ENCODE measurements around the gene C6orf47.

C6orf47 gene

DNA sequence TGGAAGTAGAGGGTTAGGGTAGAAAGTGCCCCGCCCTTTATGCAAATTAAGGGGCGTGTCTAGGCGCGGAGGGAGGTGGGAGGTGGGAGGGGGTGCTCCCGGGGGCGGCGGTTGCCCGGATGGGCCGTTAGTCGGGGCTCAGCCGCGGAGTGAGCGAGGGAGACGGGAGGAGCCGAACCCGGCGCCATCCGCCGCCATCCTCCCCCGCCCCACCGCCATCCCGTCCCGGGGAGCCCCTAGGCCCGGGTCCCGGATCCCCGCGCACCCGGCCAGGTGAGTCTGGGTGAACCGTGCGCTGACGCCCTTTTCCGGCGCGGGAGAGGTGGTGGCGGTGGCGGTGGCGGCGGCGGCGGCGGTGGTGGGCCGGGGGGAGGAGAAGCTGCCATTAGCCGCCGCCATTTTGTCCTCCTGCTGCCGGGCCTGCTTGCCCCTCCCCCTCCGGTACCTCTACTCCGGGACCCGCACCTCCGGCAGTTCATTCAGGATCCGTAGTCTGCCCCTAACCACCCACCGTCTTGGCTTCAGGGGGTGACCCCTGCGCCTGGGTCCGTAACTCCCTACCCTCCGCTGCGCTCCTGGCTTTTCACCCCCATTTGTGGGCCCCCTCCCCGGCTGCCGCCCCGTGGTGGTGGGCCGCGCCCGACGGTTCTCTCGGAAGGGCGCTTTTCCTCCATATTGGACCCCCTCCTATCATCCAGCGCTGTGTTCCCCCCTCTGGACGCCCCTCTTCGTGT lies 39.8 kb downstream of the C6orf47 start, which contains the start of gene PRRC2A:
TSS of gene PRRC2A (plus strand) at position 130 of the 734 bp plus-strand sequence. CDS start 2,075 bp downstream, outside the sequence.
- Histone ChIP-seq H3K4me3 (ENCODE audit: low read depth, low read length) (peak within 1 kb of the TSS; percentile 92), H3K23ac (ENCODE audit: low read length) (no peak within 1 kb of the TSS), H3K4me1 (ENCODE audit: control insufficient read depth in 1 of 2, insufficient read depth in 2 of 2, low read length in 2 of 2) (peaks cover 4 to 7% of the 10 kb centered on the region in 2 experiments), H2AFZ (ENCODE audit: insufficient read depth, low read length, poor library complexity) (peak within 1 kb of the TSS; percentile 75), H3K9ac (ENCODE audit: low read length) (peak within 1 kb of the TSS; percentile 99), H3K18ac (ENCODE audit: low read length) (peak within 1 kb of the TSS; percentile 58), H3K14ac (ENCODE audit: low read length) (peak within 1 kb of the TSS; percentile 73), H3K4me2 (ENCODE audit: low read length) (peak within 1 kb of the TSS; percentile 97), H3K27me3 (ENCODE audit: insufficient read depth, low read length) (no peaks in the 10 kb centered on the region), H3K79me2 (ENCODE audit: control insufficient read depth, insufficient read depth, low read length, poor library complexity) (peaks cover 17% of the 10 kb centered on the region), H2BK12ac (ENCODE audit: low read length) (peak within 1 kb of the TSS; percentile 33), H2BK5ac (ENCODE audit: low read depth, low read length, poor library complexity) (peak within 1 kb of the TSS; percentile 81), H3K4ac (ENCODE audit: low read depth, low read length) (peak within 1 kb of the TSS; percentile 75), H4K12ac (ENCODE audit: low read depth, low read length) (peak within 1 kb of the TSS; percentile 81), H3K9me3 (ENCODE audit: insufficient read depth, low read depth, low read length) (no peaks in the 10 kb centered on the region), H4K8ac (ENCODE audit: low read depth, low read length) (peak within 1 kb of the TSS; percentile 92), H3K27ac (ENCODE audit: low read depth, low read length) (peak within 1 kb of the TSS; percentile 92), H2BK120ac (ENCODE audit: insufficient read depth, low read length, poor library complexity) (peak within 1 kb of the TSS; percentile 67), H3K36me3 (ENCODE audit: control insufficient read depth in 1 of 2, insufficient read depth in 2 of 2, low read length in 2 of 2) (peaks cover 27% of the 10 kb centered on the region in 2 experiments), H4K91ac (ENCODE audit: low read depth, low read length) (peak within 1 kb of the TSS; percentile 87), H2AK5ac (ENCODE audit: low read length) (peak within 1 kb of the TSS; percentile 26), H3K79me1 (ENCODE audit: low read length) (peaks cover 7% of the 10 kb centered on the region)
- peak; percentile 47 to 65 for DNase-seq
- WGBS (ENCODE audit: extremely low coverage, insufficient coverage, insufficient read length), result no CpG with 5 or more reads among the region's 67 CpGs

DNA sequence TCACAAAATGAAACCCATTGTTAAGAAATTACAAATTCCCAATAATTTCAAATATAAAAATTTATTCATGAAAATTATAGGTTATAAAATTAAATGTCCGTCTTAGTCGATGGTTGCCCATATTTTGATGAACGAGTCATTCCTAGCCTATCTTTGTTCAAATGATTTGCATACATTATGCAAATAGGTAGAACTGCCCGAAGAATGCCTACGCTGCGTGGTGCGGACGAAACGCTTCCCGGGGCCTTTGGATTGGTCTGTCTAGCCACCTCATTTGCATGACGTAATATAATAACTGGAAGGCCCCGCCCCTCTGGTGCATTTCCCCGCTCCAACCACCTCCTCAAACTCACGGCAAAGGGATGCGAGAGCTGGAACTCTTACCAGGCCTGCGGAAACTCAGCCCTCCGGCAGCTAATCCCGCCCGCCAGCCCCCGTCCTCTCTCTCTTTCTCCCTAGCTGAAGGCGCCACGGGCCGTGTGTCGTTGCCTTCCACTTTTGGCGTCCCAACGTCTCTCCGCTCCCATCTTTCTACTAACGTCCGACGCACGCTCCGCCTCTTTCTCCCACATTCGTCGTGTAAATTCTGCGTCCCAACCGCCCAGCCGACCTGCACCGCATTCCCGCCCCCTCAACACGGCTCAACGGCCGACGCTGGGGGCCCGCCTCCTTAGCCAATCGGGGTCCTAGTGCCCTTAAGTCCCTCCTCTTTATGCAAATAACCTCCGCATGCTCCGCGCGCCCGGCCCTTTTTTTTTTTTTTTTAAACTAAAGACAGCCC lies 40.6 kb downstream of the C6orf47 start:
- Histone ChIP-seq H4K12ac (ENCODE audit: low read depth, low read length) (peak overlapping the region; percentile 81), H3K79me2 (ENCODE audit: control insufficient read depth, insufficient read depth, low read length, poor library complexity) (peaks cover 17% of the 10 kb centered on the region), H2AK5ac (ENCODE audit: low read length) (no peak overlapping the region), H2AFZ (ENCODE audit: insufficient read depth, low read length, poor library complexity) (peak overlapping the region; percentile 75), H3K4ac (ENCODE audit: low read depth, low read length) (peak overlapping the region; percentile 37), H4K91ac (ENCODE audit: low read depth, low read length) (peak overlapping the region; percentile 87), H3K9ac (ENCODE audit: low read length) (peak overlapping the region; percentile 0), H2BK5ac (ENCODE audit: low read depth, low read length, poor library complexity) (peak overlapping the region; percentile 81), H3K4me3 (ENCODE audit: low read depth, low read length) (peak overlapping the region; percentile 65), H3K9me3 (ENCODE audit: insufficient read depth, low read depth, low read length) (no peaks in the 10 kb centered on the region), H3K4me2 (ENCODE audit: low read length) (peak overlapping the region; percentile 48), H3K23ac (ENCODE audit: low read length) (no peak overlapping the region), H3K79me1 (ENCODE audit: low read length) (peaks cover 7% of the 10 kb centered on the region), H3K14ac (ENCODE audit: low read length) (peak overlapping the region; percentile 73), H2BK12ac (ENCODE audit: low read length) (peak overlapping the region; percentile 33), H3K27ac (ENCODE audit: low read depth, low read length) (peak overlapping the region; percentile 90), H3K18ac (ENCODE audit: low read length) (peak overlapping the region; percentile 58), H3K36me3 (ENCODE audit: control insufficient read depth in 1 of 2, insufficient read depth in 2 of 2, low read length in 2 of 2) (peaks cover 19 to 20% of the 10 kb centered on the region in 2 experiments), H3K4me1 (ENCODE audit: control insufficient read depth in 1 of 2, insufficient read depth in 2 of 2, low read length in 2 of 2) (peaks cover 4 to 7% of the 10 kb centered on the region in 2 experiments), H4K8ac (ENCODE audit: low read depth, low read length) (peak overlapping the region; percentile 92), H2BK120ac (ENCODE audit: insufficient read depth, low read length, poor library complexity) (peak overlapping the region; percentile 67), H3K27me3 (ENCODE audit: insufficient read depth, low read length) (no peaks in the 10 kb centered on the region)
- DNase-seq, result peak; percentile 98 to 99
- no CpG with 5 or more reads among the region's 50 CpGs for WGBS (ENCODE audit: extremely low coverage, insufficient coverage, insufficient read length)

DNA sequence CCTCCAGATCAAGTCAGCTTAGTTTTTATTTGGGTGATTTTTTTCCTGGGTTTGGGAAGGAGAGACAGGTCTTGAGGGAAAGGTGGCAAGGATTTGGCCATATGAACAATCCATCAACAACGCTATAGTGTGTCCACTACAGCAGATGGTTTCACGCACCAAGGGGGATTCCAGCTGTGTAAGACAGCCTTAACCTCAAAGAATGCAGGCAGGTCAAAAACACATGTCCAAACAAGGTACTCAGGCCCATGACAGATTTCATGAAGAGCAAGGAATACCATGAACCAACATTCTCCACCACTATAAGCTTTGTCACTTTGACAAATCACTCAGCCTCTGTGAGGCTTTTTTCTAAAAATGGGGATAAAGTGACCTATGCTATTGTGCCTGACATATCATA lies 43.6 kb downstream of the C6orf47 start:
- H3K14ac ChIP-seq (ENCODE audit: low read length), result no peak overlapping the region
- no peak overlapping the region for H3K4me3 ChIP-seq (ENCODE audit: low read depth, low read length)
- no peak overlapping the region for H3K27ac ChIP-seq (ENCODE audit: low read depth, low read length)
- H3K79me1 ChIP-seq (ENCODE audit: low read length), result peaks cover 7% of the 10 kb centered on the region
- H3K9ac ChIP-seq (ENCODE audit: low read length), result no peak overlapping the region
- H3K36me3 ChIP-seq (ENCODE audit: control insufficient read depth in 1 of 2, insufficient read depth in 2 of 2, low read length in 2 of 2), result no peaks in the 10 kb centered on the region
- no peak overlapping the region for H3K4me2 ChIP-seq (ENCODE audit: low read length)
- no peak overlapping the region for H2AK5ac ChIP-seq (ENCODE audit: low read length)
- no peak overlapping the region for H2BK120ac ChIP-seq (ENCODE audit: insufficient read depth, low read length, poor library complexity)
- no peak for DNase-seq
- no CpG with 5 or more reads among the region's 2 CpGs for WGBS (ENCODE audit: extremely low coverage, insufficient coverage, insufficient read length)
- H4K8ac ChIP-seq (ENCODE audit: low read depth, low read length), result no peak overlapping the region
- no peak overlapping the region for H3K18ac ChIP-seq (ENCODE audit: low read length)
- H3K79me2 ChIP-seq (ENCODE audit: control insufficient read depth, insufficient read depth, low read length, poor library complexity), result peaks cover 10% of the 10 kb centered on the region
- H3K4ac ChIP-seq (ENCODE audit: low read depth, low read length), result no peak overlapping the region
- no peaks in the 10 kb centered on the region for H3K9me3 ChIP-seq (ENCODE audit: insufficient read depth, low read depth, low read length)
- H4K91ac ChIP-seq (ENCODE audit: low read depth, low read length), result no peak overlapping the region
- no peaks in the 10 kb centered on the region for H3K27me3 ChIP-seq (ENCODE audit: insufficient read depth, low read length)
- no peak overlapping the region for H2BK12ac ChIP-seq (ENCODE audit: low read length)
- no peak overlapping the region for H2AFZ ChIP-seq (ENCODE audit: insufficient read depth, low read length, poor library complexity)
- H2BK5ac ChIP-seq (ENCODE audit: low read depth, low read length, poor library complexity), result no peak overlapping the region
- H4K12ac ChIP-seq (ENCODE audit: low read depth, low read length), result no peak overlapping the region
- peaks cover 0 to 1% of the 10 kb centered on the region in 2 experiments for H3K4me1 ChIP-seq (ENCODE audit: control insufficient read depth in 1 of 2, insufficient read depth in 2 of 2, low read length in 2 of 2)
- no peak overlapping the region for H3K23ac ChIP-seq (ENCODE audit: low read length)

DNA sequence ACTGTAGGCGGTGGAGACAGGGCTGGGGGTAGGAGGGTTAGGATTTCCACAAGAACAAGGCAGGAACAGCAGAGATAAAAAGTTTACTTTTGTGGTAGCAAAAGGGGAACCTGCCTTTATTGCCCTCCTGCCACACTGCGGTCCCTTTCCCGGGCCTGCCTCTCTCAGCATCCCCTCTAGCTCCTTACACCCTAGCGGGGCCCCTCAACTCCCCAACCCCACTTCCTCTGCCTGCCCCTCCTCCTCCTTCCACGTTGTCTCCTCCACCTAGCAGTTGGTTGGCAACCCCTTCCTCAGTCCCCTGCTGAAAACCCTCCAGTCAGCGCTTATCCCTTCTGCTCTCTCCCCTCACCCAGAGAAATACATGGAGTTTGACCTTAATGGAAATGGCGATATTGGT lies 44.8 kb downstream of the C6orf47 start:
- H3K79me2 ChIP-seq (ENCODE audit: control insufficient read depth, insufficient read depth, low read length, poor library complexity), result peaks cover 1% of the 10 kb centered on the region
- H4K12ac ChIP-seq (ENCODE audit: low read depth, low read length), result no peak overlapping the region
- no peak overlapping the region for H4K8ac ChIP-seq (ENCODE audit: low read depth, low read length)
- H3K27me3 ChIP-seq (ENCODE audit: insufficient read depth, low read length), result no peaks in the 10 kb centered on the region
- H3K4ac ChIP-seq (ENCODE audit: low read depth, low read length), result no peak overlapping the region
- WGBS (ENCODE audit: extremely low coverage, insufficient coverage, insufficient read length), result no CpG with 5 or more reads among the region's 7 CpGs
- no peak overlapping the region for H3K18ac ChIP-seq (ENCODE audit: low read length)
- peaks cover 3% of the 10 kb centered on the region for H3K79me1 ChIP-seq (ENCODE audit: low read length)
- H3K9me3 ChIP-seq (ENCODE audit: insufficient read depth, low read depth, low read length), result no peaks in the 10 kb centered on the region
- no peak overlapping the region for H2AK5ac ChIP-seq (ENCODE audit: low read length)
- H3K4me3 ChIP-seq (ENCODE audit: low read depth, low read length), result no peak overlapping the region
- H3K4me2 ChIP-seq (ENCODE audit: low read length), result no peak overlapping the region
- no peak overlapping the region for H3K23ac ChIP-seq (ENCODE audit: low read length)
- no peak overlapping the region for H2BK120ac ChIP-seq (ENCODE audit: insufficient read depth, low read length, poor library complexity)
- DNase-seq, result no peak
- H2BK5ac ChIP-seq (ENCODE audit: low read depth, low read length, poor library complexity), result no peak overlapping the region
- H3K14ac ChIP-seq (ENCODE audit: low read length), result no peak overlapping the region
- no peak overlapping the region for H2BK12ac ChIP-seq (ENCODE audit: low read length)
- H3K4me1 ChIP-seq (ENCODE audit: control insufficient read depth in 1 of 2, insufficient read depth in 2 of 2, low read length in 2 of 2), result no peaks in the 10 kb centered on the region
- H3K36me3 ChIP-seq (ENCODE audit: control insufficient read depth in 1 of 2, insufficient read depth in 2 of 2, low read length in 2 of 2), result no peaks in the 10 kb centered on the region
- no peak overlapping the region for H3K9ac ChIP-seq (ENCODE audit: low read length)
- no peak overlapping the region for H2AFZ ChIP-seq (ENCODE audit: insufficient read depth, low read length, poor library complexity)
- no peak overlapping the region for H4K91ac ChIP-seq (ENCODE audit: low read depth, low read length)
- no peak overlapping the region for H3K27ac ChIP-seq (ENCODE audit: low read depth, low read length)
